LNCaP clone FGC (cell line): ENCODE data around the gene SPIN4.
"Not testable (repeated sequence)": the region's sequence is repeated elsewhere in the genome, so short reads cannot be mapped to it uniquely, and the experiment has no call there.

Experiments used
- DNase-seq: peaks from one replicate; pipeline ENCODE4 v3.0.0-alpha.2; 2011; ENCODE audit warnings: low read depth
- H3K4me3 ChIP-seq: 2 replicates; pipeline ENCODE4 v1.5.1; 2011; ENCODE audit warnings: mild to moderate bottlenecking, low read depth, low read length, control low read depth
- TF ChIP-seq, protein P1 (sequence below): IDR thresholded peaks from 2 replicates; pipeline ENCODE4 v1.5.1; 2012; ENCODE audit warnings: mild to moderate bottlenecking; ENCODE audit not compliant: control insufficient read depth, insufficient read depth; ENCODE audit errors: extremely low read depth

Gene SPIN4

DNA sequence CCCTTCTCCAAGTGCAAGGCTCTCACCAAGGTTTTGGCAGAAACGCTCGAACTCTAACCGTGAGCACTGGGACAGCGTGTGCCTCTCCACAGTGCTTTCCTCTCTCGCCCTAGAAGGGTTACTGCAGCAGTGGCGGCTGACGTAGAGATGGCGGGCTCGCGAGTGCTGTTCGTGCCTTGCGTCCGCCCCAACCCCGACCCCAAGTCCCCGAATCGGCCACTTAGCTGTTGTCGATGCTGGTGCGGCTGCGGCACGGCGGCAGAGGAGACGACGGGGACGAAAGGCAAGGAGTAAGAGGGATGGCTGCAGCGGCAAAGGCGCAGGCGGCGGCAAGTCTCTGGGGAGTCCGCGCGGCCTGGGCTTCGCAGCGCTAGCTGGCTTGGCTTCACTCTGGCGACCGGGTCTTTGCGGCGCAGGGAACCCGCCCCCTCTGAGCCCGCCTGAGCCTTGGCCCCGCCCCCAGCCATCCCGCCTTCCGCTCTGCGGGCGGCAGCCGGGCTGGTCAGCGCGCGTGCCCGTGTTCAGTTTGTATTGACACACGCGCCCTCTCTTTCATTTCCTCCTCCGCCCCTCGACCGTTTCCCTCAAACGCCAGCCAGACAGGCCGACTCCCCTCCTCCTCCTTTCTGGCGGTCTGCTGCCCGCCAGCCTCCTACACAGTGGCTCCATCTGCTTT is at the start of gene SPIN4:
Gene SPIN4 (minus strand): TSS at position 392 of the 676 bp plus-strand sequence. CDS start 513 bp downstream, outside the sequence.
- TF ChIP-seq, protein P1, sequence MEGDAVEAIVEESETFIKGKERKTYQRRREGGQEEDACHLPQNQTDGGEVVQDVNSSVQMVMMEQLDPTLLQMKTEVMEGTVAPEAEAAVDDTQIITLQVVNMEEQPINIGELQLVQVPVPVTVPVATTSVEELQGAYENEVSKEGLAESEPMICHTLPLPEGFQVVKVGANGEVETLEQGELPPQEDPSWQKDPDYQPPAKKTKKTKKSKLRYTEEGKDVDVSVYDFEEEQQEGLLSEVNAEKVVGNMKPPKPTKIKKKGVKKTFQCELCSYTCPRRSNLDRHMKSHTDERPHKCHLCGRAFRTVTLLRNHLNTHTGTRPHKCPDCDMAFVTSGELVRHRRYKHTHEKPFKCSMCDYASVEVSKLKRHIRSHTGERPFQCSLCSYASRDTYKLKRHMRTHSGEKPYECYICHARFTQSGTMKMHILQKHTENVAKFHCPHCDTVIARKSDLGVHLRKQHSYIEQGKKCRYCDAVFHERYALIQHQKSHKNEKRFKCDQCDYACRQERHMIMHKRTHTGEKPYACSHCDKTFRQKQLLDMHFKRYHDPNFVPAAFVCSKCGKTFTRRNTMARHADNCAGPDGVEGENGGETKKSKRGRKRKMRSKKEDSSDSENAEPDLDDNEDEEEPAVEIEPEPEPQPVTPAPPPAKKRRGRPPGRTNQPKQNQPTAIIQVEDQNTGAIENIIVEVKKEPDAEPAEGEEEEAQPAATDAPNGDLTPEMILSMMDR: no peak
- H3K4me3 ChIP-seq: peak within 1 kb of the TSS; percentile 69
- DNase-seq: peak; percentile 52

DNA sequence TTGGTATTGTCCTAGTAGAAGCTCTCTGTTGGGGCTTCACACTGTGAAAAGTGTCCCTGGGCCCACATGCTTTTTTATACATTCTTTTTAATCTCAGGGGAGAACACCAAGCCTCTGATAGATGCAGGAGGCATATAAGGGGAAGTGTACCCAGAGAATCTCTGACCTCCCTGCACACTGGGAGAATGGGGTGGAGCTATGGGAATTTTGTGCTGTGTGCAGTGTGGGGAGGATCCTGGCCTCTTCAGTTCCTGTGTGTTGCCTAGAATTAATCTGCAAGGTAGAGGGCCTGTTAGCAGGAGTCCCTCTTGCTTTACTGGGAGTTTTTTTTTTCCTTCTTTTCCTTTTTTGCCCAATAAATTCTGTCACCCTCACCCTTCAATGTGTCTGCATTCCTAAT is 49.2 kb upstream of the SPIN4 start:
- H3K4me3 ChIP-seq: no peak overlapping the region
- TF ChIP-seq, protein P1: no peak
- DNase-seq: no peak

DNA sequence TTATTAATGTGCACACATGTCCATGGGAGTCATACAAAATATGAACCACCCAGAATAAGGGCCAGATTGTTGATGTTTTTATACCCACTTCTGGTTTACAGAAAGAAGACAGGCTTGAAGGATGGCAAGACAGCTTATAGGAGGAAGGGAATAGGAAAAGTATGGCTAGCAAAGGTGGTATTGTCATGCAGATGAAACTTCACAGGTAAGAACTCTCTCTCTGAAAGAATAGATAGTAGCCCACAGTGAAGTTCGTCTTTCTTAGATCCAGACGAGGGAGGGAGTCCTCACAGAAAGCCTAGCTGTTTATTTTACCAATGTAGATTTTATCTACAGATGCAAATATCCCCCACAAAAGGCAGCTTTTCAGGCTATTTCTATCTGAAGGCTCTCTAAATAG is 43.7 kb upstream of the SPIN4 start:
- H3K4me3 ChIP-seq: no peak overlapping the region
- TF ChIP-seq, protein P1: no peak
- no peak for DNase-seq

DNA sequence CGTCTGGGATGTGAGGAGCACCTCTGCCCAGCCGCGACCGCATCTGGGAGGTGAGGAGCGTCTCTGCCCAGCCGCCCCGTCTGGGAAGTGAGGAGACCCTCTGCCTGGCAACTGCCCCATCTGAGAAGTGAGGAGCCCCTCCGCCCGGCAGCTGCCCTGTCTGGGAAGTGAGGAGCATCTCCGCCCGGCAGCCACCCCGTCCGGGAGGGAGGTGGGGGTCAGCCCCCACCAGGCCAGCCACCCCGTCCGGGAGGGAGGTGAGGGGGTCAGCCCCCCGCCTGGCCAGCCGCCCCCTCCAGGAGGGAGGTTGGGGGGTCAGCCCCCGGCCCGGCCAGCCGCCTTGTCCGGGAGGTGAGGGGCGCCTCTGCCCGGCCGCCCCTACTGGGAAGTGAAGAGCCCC is 42.0 kb upstream of the SPIN4 start:
- H3K4me3 ChIP-seq, DNase-seq: not testable (repeated sequence)

DNA sequence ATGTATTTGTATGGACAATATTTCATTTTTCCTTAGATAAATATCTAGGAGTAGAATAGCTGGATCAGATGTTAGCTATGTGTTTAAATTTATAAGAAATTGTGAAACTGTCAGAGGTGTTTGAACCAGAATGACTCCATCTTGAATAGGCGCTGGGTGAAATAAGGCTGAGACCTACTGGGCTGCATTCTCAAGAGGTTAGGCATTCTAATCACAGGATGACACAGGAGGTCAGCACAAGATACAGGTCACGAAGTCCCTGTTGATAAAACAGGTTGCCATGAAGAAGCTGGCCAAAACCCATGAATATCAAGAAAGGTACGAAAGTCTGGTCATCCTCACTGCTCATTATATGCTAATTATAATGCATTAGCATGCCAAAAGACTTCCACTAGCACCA is 36.3 kb upstream of the SPIN4 start:
- no peak overlapping the region for H3K4me3 ChIP-seq
- no peak for DNase-seq

DNA sequence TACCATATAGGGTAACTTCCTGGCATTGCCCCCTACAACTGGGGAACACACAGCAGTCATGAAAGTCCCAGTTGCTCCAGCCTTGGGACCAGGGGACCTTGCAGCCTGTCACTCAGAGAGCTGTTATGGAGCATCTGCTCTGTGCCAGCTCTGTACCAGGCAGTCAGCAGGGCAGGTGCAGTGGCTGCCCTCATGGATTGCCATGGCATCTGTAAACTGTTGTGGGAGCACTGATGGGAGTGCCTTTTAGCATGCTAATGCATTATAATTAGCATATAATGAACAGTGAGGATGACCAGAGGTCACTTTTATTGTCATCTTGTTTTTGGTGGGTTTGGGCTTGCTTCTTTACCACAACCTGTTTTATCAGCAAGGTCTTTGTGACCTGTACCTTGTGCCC is 33.1 kb upstream of the SPIN4 start:
- not testable (repeated sequence) for DNase-seq

More for the DNA sequence above, 36.3 kb upstream of the SPIN4 start:
- TF ChIP-seq, protein P1: no peak

DNA sequence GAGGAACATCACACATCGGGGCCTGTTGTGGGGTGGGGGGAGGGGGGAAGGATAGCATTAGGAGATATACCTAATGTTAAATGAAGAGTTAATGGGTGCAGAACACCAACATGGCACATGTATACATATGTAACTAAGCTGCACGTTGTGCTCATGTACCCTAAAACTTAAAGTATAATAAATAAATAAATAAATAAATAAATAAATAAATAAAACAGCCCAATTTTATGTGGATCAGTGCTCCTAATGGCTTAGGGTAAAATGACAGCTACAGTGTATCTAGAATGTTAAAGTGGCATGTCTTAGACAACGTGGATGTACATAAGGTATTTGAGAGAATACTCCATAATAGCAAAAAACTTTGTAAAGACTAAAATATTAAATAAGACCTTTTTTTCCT is 21.9 kb upstream of the SPIN4 start:
- not testable (repeated sequence) for DNase-seq, H3K4me3 ChIP-seq

More for the DNA sequence above, 33.1 kb upstream of the SPIN4 start:
- not testable (repeated sequence) for H3K4me3 ChIP-seq

DNA sequence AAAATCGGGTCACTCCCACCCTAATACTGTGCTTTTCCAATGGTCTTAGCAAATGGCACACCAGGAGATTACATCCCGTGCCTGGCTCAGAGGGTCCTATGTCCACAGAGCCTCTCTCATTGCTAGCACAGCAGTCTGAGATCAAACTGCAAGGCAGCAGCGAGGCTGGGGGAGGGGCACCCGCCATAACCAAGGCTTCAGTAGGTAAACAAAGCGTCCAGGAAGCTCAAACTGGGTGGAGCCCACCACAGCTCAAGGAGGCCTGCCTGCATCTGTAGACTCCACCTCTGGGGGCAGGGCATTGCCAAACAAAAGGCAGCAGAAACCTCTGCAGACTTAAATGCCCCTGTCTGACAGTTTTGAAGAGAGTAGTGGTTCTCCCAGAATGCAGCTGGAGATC is 16.6 kb upstream of the SPIN4 start:
- not testable (repeated sequence) for DNase-seq, H3K4me3 ChIP-seq

DNA sequence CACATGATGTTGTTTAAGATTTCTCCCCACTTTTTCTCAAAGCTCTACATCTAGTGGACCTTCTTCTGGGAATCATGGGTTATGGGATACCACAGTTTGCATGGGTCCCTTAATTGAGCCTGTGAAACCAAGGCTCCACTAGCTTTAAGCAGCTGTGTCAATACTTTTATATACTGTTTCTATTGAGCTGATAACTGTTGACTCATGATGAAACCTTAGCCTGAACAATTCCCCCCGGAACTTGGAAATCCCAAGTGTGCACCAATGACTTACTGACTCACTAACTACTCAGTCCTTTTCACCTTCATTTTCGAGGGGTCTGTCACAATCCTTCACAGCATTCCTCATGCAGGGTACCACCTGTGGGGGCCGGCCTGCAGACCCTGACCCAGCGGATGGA is 12.7 kb upstream of the SPIN4 start:
- TF ChIP-seq, protein P1: no peak
- no peak for DNase-seq
- no peak overlapping the region for H3K4me3 ChIP-seq
